Keratinocyte (primary cell): ENCODE results near the gene AAR2. TPM values are rescaled to one million over a fixed set of nuclear protein-coding genes. Genes with fewer than 3 reads are reported as not detected.

Experiments
- DNase-seq: peaks from one replicate; pipeline ENCODE4 v3.0.0-alpha.2; 2011; ENCODE audit warnings: low read depth, missing footprints, low spot score
- FAIRE-seq: peaks from 2 replicates; lab custom pipeline; 2011; peaks lifted over from hg19 to GRCh38; lab: Jason Lieb, UNC
- H2AFZ ChIP-seq: 2 replicates; pipeline ENCODE4 v1.6.0; 2012; ENCODE audit warnings: low read length, control low read depth, inconsistent platforms; ENCODE audit not compliant: control insufficient read depth
- H3K27ac ChIP-seq: 2 replicates; pipeline ENCODE4 v1.5.1; 2011; ENCODE audit warnings: low read length; ENCODE audit not compliant: control insufficient read depth, insufficient read depth
- H3K27me3 ChIP-seq: 3 replicates; pipeline ENCODE4 v1.6.0; 2011; ENCODE audit warnings: low read length; ENCODE audit not compliant: control insufficient read depth, insufficient read depth; ENCODE audit errors: extremely low read depth
- H3K36me3 ChIP-seq, 2 experiments: 2 replicates in 1 of 2; 3 replicates in 1 of 2; pipeline ENCODE4 v1.5.1; 2011; ENCODE audit warnings: low read length in 2 of 2, mild to moderate bottlenecking in 1 of 2; ENCODE audit not compliant: control insufficient read depth in 2 of 2, insufficient read depth in 2 of 2; ENCODE audit errors: extremely low read depth in 1 of 2
- H3K4me1 ChIP-seq: 3 replicates; pipeline ENCODE4 v1.5.1; 2011; ENCODE audit warnings: low read length; ENCODE audit not compliant: control insufficient read depth, insufficient read depth; ENCODE audit errors: extremely low read depth
- H3K4me2 ChIP-seq: 3 replicates; pipeline ENCODE4 v1.6.0; 2011; ENCODE audit warnings: low read depth, low read length; ENCODE audit not compliant: control insufficient read depth, insufficient read depth; ENCODE audit errors: extremely low read depth
- H3K4me3 ChIP-seq, 3 experiments: fragments of 200-600 bp in 1 of 3; sonication (generic) in 1 of 3; 2 replicates in 2 of 3; 3 replicates in 1 of 3; pipeline ENCODE4 v1.5.1; 2011 to 2016; ENCODE audit warnings: low read length in 3 of 3, mild to moderate bottlenecking in 3 of 3, control low read depth in 2 of 3, inconsistent platforms in 1 of 3, low read depth in 1 of 3, mixed read lengths in 1 of 3, mixed run types in 1 of 3, moderate library complexity in 1 of 3; ENCODE audit not compliant: control insufficient read depth in 2 of 3, insufficient read depth in 2 of 3; ENCODE audit errors: extremely low read depth in 1 of 3
- H3K79me2 ChIP-seq: 2 replicates; pipeline ENCODE4 v1.6.0; 2012; ENCODE audit warnings: low read length; ENCODE audit not compliant: control insufficient read depth, insufficient read depth
- H3K9ac ChIP-seq: 3 replicates; pipeline ENCODE4 v1.6.0; 2011; ENCODE audit warnings: low read length; ENCODE audit not compliant: control insufficient read depth, insufficient read depth; ENCODE audit errors: extremely low read depth
- H3K9me1 ChIP-seq: 3 replicates; pipeline ENCODE4 v1.6.0; 2011; ENCODE audit warnings: low read length; ENCODE audit not compliant: control insufficient read depth, insufficient read depth; ENCODE audit errors: extremely low read depth
- H3K9me3 ChIP-seq: 2 replicates; pipeline ENCODE4 v1.5.1; 2012; ENCODE audit warnings: low read depth, low read length; ENCODE audit not compliant: control insufficient read depth
- H4K20me1 ChIP-seq: 3 replicates; pipeline ENCODE4 v1.6.0; 2011; ENCODE audit warnings: low read length; ENCODE audit not compliant: control insufficient read depth, insufficient read depth; ENCODE audit errors: extremely low read depth
- EZH2 ChIP-seq: IDR thresholded peaks from one replicate; pipeline ENCODE4 v1.6.1; 2012; ENCODE audit warnings: inconsistent platforms, mild to moderate bottlenecking, low read length, moderate library complexity
- dilution Hi-C: fragments of 300-500 bp; cut with MboI; formaldehyde crosslinking; loops from one replicate; pipeline ENCODE4 v1.7.0; 2020; ENCODE audit warnings: low sequenced_read_pairs; ENCODE audit not compliant: extremely low pct_ligation_motif_present
- polyA plus RNA-seq, 5 experiments: library from polyadenylated mRNA; depleted of rRNA in 3 of 5; stranded (reverse) in 3 of 5; stranded (forward) in 1 of 5; unstranded in 1 of 5; fragments of >200 nt; gene quantifications; 1 replicate in 1 of 5; 2 replicates in 3 of 5; 3 replicates in 1 of 5; pipeline versions ENCODE4 v1.2.1 to v1.2.3, GENCODE V29; 2011 to 2012; ENCODE audit warnings: missing spikeins in 2 of 5, low read depth in 1 of 5, low replicate concordance in 1 of 5
- TF ChIP-seq, protein P1 (sequence below), 3 experiments: IDR thresholded peaks in 1 of 3; conservative IDR thresholded peaks in 1 of 3; optimal IDR thresholded peaks in 1 of 3; 2 replicates in 2 of 3; 3 replicates in 1 of 3; pipeline versions ENCODE3 to v1.5.1; 2011; ENCODE audit warnings: low read length in 3 of 3, mild to moderate bottlenecking in 3 of 3, moderate library complexity in 2 of 3, control low read depth in 1 of 3, inconsistent platforms in 1 of 3; ENCODE audit not compliant: insufficient read depth in 2 of 3; ENCODE audit errors: extremely low read depth in 1 of 3

AAR2 gene
- polyA plus RNA-seq, 1 donor (not counting 4 experiments of a cell fraction or from before 2014, with no cell fraction given), result 20.1 TPM

DNA sequence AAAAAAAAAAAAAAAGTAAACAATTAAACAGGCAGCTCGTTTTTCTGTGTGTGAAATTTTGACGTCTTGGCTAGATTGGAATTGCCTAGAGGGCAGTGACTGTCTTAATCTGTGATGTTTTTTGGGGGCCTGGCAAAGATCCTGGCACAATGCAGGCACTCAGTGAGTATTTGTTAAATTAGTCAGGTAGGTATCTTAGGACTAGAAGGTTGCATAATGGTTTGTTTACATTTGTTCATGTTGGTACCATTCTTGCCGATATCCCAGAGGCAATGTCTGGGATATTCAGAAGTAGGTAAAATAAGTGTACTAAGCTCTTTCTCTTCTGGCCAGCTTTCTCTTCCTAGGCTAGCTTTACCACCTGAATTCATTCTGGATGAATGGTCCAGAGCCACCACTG, 2.5 kb downstream of the AAR2 start:
- dilution Hi-C loops, result no loop called here

DNA sequence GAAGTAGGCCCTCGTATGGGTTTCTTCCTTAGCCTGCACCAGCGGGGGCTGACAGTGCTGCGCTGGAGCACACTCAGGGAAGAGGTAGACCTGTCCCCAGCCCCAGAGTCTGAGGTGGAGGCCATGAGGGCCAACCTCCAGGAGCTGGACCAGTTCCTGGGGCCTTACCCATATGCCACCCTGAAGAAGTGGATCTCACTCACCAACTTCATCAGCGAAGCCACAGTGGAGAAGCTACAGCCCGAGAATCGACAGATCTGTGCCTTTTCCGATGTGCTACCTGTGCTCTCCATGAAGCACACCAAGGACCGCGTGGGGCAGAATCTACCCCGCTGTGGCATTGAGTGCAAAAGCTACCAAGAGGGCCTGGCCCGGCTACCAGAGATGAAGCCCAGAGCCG, 3.8 kb downstream of the AAR2 start:
- FAIRE-seq (no peak), DNase-seq (no peak)
- Histone ChIP-seq H2AFZ (no peak overlapping the region), H3K9me3 (no peaks in the 10 kb centered on the region), H3K27me3 (no peaks in the 10 kb centered on the region), H3K9ac (no peak overlapping the region), H3K79me2 (peaks cover 63% of the 10 kb centered on the region), H3K27ac (no peak overlapping the region), H3K4me3 (no peak overlapping the region), H3K4me2 (no peak overlapping the region), H3K36me3 (peaks cover 20% of the 10 kb centered on the region in 2 experiments), H3K4me1 (peaks cover 14% of the 10 kb centered on the region), H3K9me1 (peaks cover 2% of the 10 kb centered on the region), H4K20me1 (peaks cover 2% of the 10 kb centered on the region)
- dilution Hi-C loops, result no loop called here
- TF ChIP-seq EZH2, result no peak
- TF ChIP-seq, protein P1, sequence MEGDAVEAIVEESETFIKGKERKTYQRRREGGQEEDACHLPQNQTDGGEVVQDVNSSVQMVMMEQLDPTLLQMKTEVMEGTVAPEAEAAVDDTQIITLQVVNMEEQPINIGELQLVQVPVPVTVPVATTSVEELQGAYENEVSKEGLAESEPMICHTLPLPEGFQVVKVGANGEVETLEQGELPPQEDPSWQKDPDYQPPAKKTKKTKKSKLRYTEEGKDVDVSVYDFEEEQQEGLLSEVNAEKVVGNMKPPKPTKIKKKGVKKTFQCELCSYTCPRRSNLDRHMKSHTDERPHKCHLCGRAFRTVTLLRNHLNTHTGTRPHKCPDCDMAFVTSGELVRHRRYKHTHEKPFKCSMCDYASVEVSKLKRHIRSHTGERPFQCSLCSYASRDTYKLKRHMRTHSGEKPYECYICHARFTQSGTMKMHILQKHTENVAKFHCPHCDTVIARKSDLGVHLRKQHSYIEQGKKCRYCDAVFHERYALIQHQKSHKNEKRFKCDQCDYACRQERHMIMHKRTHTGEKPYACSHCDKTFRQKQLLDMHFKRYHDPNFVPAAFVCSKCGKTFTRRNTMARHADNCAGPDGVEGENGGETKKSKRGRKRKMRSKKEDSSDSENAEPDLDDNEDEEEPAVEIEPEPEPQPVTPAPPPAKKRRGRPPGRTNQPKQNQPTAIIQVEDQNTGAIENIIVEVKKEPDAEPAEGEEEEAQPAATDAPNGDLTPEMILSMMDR (optimal IDR thresholded peaks at IDR 0.05 in 1 of 3, IDR thresholded peaks at IDR 0.05 in 1 of 3, conservative IDR thresholded peaks at IDR 0.05 in 1 of 3; ENCODE audit: extremely low read depth in 1 of 3, insufficient read depth in 2 of 3, low read length in 3 of 3), result no peak

More for the DNA sequence above, 2.5 kb downstream of the AAR2 start:
- H3K4me3 ChIP-seq, result no peak overlapping the region
- no peaks in the 10 kb centered on the region for H3K9me3 ChIP-seq
- no peak for DNase-seq
- TF ChIP-seq, protein P1 (optimal IDR thresholded peaks at IDR 0.05 in 1 of 3, IDR thresholded peaks at IDR 0.05 in 1 of 3, conservative IDR thresholded peaks at IDR 0.05 in 1 of 3; ENCODE audit: extremely low read depth in 1 of 3, insufficient read depth in 2 of 3, low read length in 3 of 3), result no peak
- TF ChIP-seq EZH2, result no peak
- H4K20me1 ChIP-seq, result peaks cover 2% of the 10 kb centered on the region
- no peak for FAIRE-seq
- H3K9me1 ChIP-seq, result peaks cover 2% of the 10 kb centered on the region
- peaks cover 63% of the 10 kb centered on the region for H3K79me2 ChIP-seq
- H3K27me3 ChIP-seq, result no peaks in the 10 kb centered on the region
- H3K36me3 ChIP-seq, result peaks cover 9 to 12% of the 10 kb centered on the region in 2 experiments
- H3K4me2 ChIP-seq, result no peak overlapping the region
- peaks cover 14% of the 10 kb centered on the region for H3K4me1 ChIP-seq
- H2AFZ ChIP-seq, result no peak overlapping the region
- no peak overlapping the region for H3K27ac ChIP-seq
- H3K9ac ChIP-seq, result no peak overlapping the region
